ENCODE results near the gene RETSAT.
"Not testable (repeated sequence)": the region's sequence is repeated elsewhere in the genome, so short reads cannot be mapped to it uniquely, and the experiment has no call there.

Gene RETSAT

GRCh38 chr2:85329701-85330100 is 24.6 kb downstream of the RETSAT start:
- not testable (repeated sequence) for DNase-seq

GRCh38 chr2:85329181-85329651 is 25.1 kb downstream of the RETSAT start:
- DNase-seq = no peak

- peak; percentile 93 for DNase-seq
Observed at GRCh38 chr2:85327822-85328617, 26.3 kb downstream of the RETSAT start, which contains the start of gene TGOLN2. TSS of gene TGOLN2 (minus strand) at chr2:85327989. CDS start at chr2:85327962, 27 bp downstream.

GRCh38 chr2:85327160-85327821 is 27.0 kb downstream of the RETSAT start:
- peak; percentile 45 for DNase-seq

GRCh38 chr2:85326406-85327159 is 27.7 kb downstream of the RETSAT start:
- peak; percentile 25 for DNase-seq

- DNase-seq = no peak
Observed at GRCh38 chr2:85325466-85325811, 28.9 kb downstream of the RETSAT start.

GRCh38 chr2:85324639-85325465 is 29.5 kb downstream of the RETSAT start:
- DNase-seq = no peak

- not testable (repeated sequence) for DNase-seq
Observed at GRCh38 chr2:85323988-85324367, 30.4 kb downstream of the RETSAT start.

GRCh38 chr2:85323351-85323987 is 30.9 kb downstream of the RETSAT start:
- no peak for DNase-seq

- DNase-seq = no peak
Observed at GRCh38 chr2:85319796-85320195, 34.5 kb downstream of the RETSAT start.

GRCh38 chr2:85318222-85319074 is 35.9 kb downstream of the RETSAT start:
- DNase-seq = no peak

- DNase-seq = not testable (repeated sequence)
Observed at GRCh38 chr2:85315921-85316320, 38.4 kb downstream of the RETSAT start.

GRCh38 chr2:85314884-85315242 is 39.5 kb downstream of the RETSAT start:
- no peak for DNase-seq

- DNase-seq = no peak
Observed at GRCh38 chr2:85312404-85312803, 41.9 kb downstream of the RETSAT start.

- no peak for DNase-seq
Observed at GRCh38 chr2:85310330-85310729, 44.0 kb downstream of the RETSAT start.

- DNase-seq = no peak
Observed at GRCh38 chr2:85309699-85310321, 44.5 kb downstream of the RETSAT start.

GRCh38 chr2:85308896-85309555 is 45.3 kb downstream of the RETSAT start:
- no peak for DNase-seq

- DNase-seq = no peak
Observed at GRCh38 chr2:85308201-85308600, 46.1 kb downstream of the RETSAT start.

GRCh38 chr2:85307527-85307897 is 46.8 kb downstream of the RETSAT start:
- DNase-seq = no peak
